ENCODE results near the gene GLIPR1. TPM values are rescaled to one million over a fixed set of nuclear protein-coding genes. Genes with fewer than 3 reads are reported as not detected.

GLIPR1 gene
- total RNA-seq, 3 donors from 2014 or later (not counting 1 experiment from before 2014, with no cell fraction given), result 106 to 120 (median 115) TPM

GRCh38 chr12:75525263-75525662, 44.7 kb downstream of the GLIPR1 start:
- peaks cover 37 to 44% of the 10 kb centered on the region in 2 donors for H3K27me3 Mint-ChIP-seq (ENCODE audit: low read depth in 2 of 2)
- H3K27ac ChIP-seq (ENCODE audit: low read length), result no peak overlapping the region
- TF ChIP-seq CTCF (IDR thresholded peaks at IDR 0.05), result no peak
- H3K4me1 Mint-ChIP-seq, result peaks cover 0 to 4% of the 10 kb centered on the region in 2 donors
- H3K27me3 ChIP-seq (ENCODE audit: control insufficient read depth, insufficient read depth, low read length), result peaks cover 2% of the 10 kb centered on the region
- no peak overlapping the region for H3K4me3 ChIP-seq (ENCODE audit: low read length)
- no peaks in the 10 kb centered on the region for H3K36me3 ChIP-seq (ENCODE audit: control insufficient read depth, insufficient read depth, low read length)
- ATAC-seq, result no peak
- no peak overlapping the region for H3K27ac Mint-ChIP-seq
- H3K9me3 ChIP-seq (ENCODE audit: control insufficient read depth, insufficient read depth, low read length), result no peaks in the 10 kb centered on the region
- no peaks in the 10 kb centered on the region for H3K4me1 ChIP-seq (ENCODE audit: control insufficient read depth, insufficient read depth, low read length)
- no CpG with 5 or more reads among the region's 1 CpG for WGBS (ENCODE audit: insufficient coverage)
- no peaks in the 10 kb centered on the region for H3K36me3 Mint-ChIP-seq
- DNase-seq, result no peak
- no peak overlapping the region for H3K4me3 Mint-ChIP-seq
- no peaks in the 10 kb centered on the region for H3K9me3 Mint-ChIP-seq
- intact Hi-C loops (cut with micrococcal nuclease), result loop anchor here (5.0 kb wide), 1 partner anchor 932 kb away; no protein-coding TSS in a partner anchor

GRCh38 chr12:75526655-75527511, 46.3 kb downstream of the GLIPR1 start:
- Histone ChIP-seq H3K9me3 (ENCODE audit: control insufficient read depth, insufficient read depth, low read length) (no peaks in the 10 kb centered on the region), H3K27ac (ENCODE audit: low read length) (no peak overlapping the region), H3K36me3 (ENCODE audit: control insufficient read depth, insufficient read depth, low read length) (no peaks in the 10 kb centered on the region), H3K4me3 (ENCODE audit: low read length) (no peak overlapping the region), H3K4me1 (ENCODE audit: control insufficient read depth, insufficient read depth, low read length) (no peaks in the 10 kb centered on the region), H3K27me3 (ENCODE audit: control insufficient read depth, insufficient read depth, low read length) (peaks cover 5% of the 10 kb centered on the region)
- no peaks in the 10 kb centered on the region for H3K36me3 Mint-ChIP-seq
- H3K27ac Mint-ChIP-seq, result no peak overlapping the region
- peaks cover 35 to 39% of the 10 kb centered on the region in 2 donors for H3K27me3 Mint-ChIP-seq (ENCODE audit: low read depth in 2 of 2)
- intact Hi-C loops (cut with micrococcal nuclease), result loop anchor here (1.0 to 5.0 kb wide), 2 partner anchors 510 to 930 kb away; no protein-coding TSS in a partner anchor
- no peak overlapping the region for H3K4me3 Mint-ChIP-seq
- 28% methylated on average over 3 of the region's 4 CpGs for WGBS (ENCODE audit: insufficient coverage)
- DNase-seq, result peak in 1 of 2 donors; percentile 63
- ATAC-seq, result peak in 2 of 3 donors; percentile 32 to 63
- peaks cover 0 to 4% of the 10 kb centered on the region in 2 donors for H3K4me1 Mint-ChIP-seq
- peak; percentile 59 for TF ChIP-seq CTCF (IDR thresholded peaks at IDR 0.05)
- H3K9me3 Mint-ChIP-seq, result no peaks in the 10 kb centered on the region

GRCh38 chr12:75528272-75528671, 47.7 kb downstream of the GLIPR1 start:
- H3K36me3 ChIP-seq (ENCODE audit: control insufficient read depth, insufficient read depth, low read length), result no peaks in the 10 kb centered on the region
- 41% methylated on average over 2 of the region's 2 CpGs for WGBS (ENCODE audit: insufficient coverage)
- intact Hi-C loops (cut with micrococcal nuclease), result loop anchor here (5.0 kb wide), 1 partner anchor 929 kb away; no protein-coding TSS in a partner anchor
- Mint-ChIP-seq H3K4me1 (peaks cover 0 to 4% of the 10 kb centered on the region in 2 donors), H3K4me3 (no peak overlapping the region), H3K27ac (no peak overlapping the region), H3K27me3 (ENCODE audit: low read depth in 2 of 2) (peaks cover 28 to 32% of the 10 kb centered on the region in 2 donors), H3K9me3 (no peaks in the 10 kb centered on the region), H3K36me3 (no peaks in the 10 kb centered on the region)
- no peak overlapping the region for H3K27ac ChIP-seq (ENCODE audit: low read length)
- no peaks in the 10 kb centered on the region for H3K9me3 ChIP-seq (ENCODE audit: control insufficient read depth, insufficient read depth, low read length)
- H3K4me3 ChIP-seq (ENCODE audit: low read length), result no peak overlapping the region
- DNase-seq (no peak), ATAC-seq (no peak)
- H3K4me1 ChIP-seq (ENCODE audit: control insufficient read depth, insufficient read depth, low read length), result no peaks in the 10 kb centered on the region
- no peak for TF ChIP-seq CTCF (IDR thresholded peaks at IDR 0.05)
- peaks cover 5% of the 10 kb centered on the region for H3K27me3 ChIP-seq (ENCODE audit: control insufficient read depth, insufficient read depth, low read length)

Data from natural killer cell (primary cell).